ENCODE data around the gene MUSTN1. TPM values are rescaled to one million over a fixed set of nuclear protein-coding genes. Genes with fewer than 3 reads are reported as not detected.
A peak's percentile ranks its signal among the peaks of the same experiment; 100 is the strongest.

Gene MUSTN1
- total and polyA plus RNA-seq, 2 of the 13 experiments (the other 11 are each of a cell fraction or from before 2014, with no cell fraction given): 0.84 to 1.4 TPM

GRCh38 chr3:52795298-52795900 is 39.4 kb downstream of the MUSTN1 start (continued):
- TF ChIP-seq MYC (CRISPR knock-in tag; IDR thresholded peaks at IDR 0.05; ENCODE audit: borderline replicate concordance) (peak; percentile 74), NFKB2 (CRISPR knock-in tag; IDR thresholded peaks at IDR 0.05; ENCODE audit: borderline replicate concordance) (no peak), TFE3 (CRISPR knock-in tag; IDR thresholded peaks at IDR 0.05) (peak; percentile 60; the same call in 1 of the 2 replicates), ZNF180 (CRISPR knock-in tag; IDR thresholded peaks at IDR 0.05; ENCODE audit: borderline replicate concordance, low read depth) (no peak), CBX5 (CRISPR knock-in tag; IDR thresholded peaks at IDR 0.05; ENCODE audit: borderline replicate concordance) (no peak), ZNF510 (CRISPR knock-in tag; IDR thresholded peaks at IDR 0.05; ENCODE audit: low read depth) (no peak; the same call in 1 of the 2 replicates), ZSCAN20 (CRISPR knock-in tag; IDR thresholded peaks at IDR 0.05; ENCODE audit: borderline replicate concordance) (no peak), ZNF3 (CRISPR knock-in tag; IDR thresholded peaks at IDR 0.05) (no peak), PATZ1 (CRISPR knock-in tag; IDR thresholded peaks at IDR 0.05) (peak; percentile 93), MAFK (conservative IDR thresholded peaks at IDR 0.05 in 1 of 2, IDR thresholded peaks at IDR 0.05 in 1 of 2; ENCODE audit: low read length in 2 of 2) (no peak), ZNF44 (CRISPR knock-in tag; IDR thresholded peaks at IDR 0.05) (no peak), ZNF460 (CRISPR knock-in tag; IDR thresholded peaks at IDR 0.05; ENCODE audit: borderline replicate concordance) (no peak), FUBP1 (CRISPR knock-in tag; IDR thresholded peaks at IDR 0.05; ENCODE audit: borderline replicate concordance) (no peak), ZNF558 (CRISPR knock-in tag; IDR thresholded peaks at IDR 0.05; ENCODE audit: borderline replicate concordance) (no peak), ZBTB7B (CRISPR knock-in tag; IDR thresholded peaks at IDR 0.05) (peak; percentile 93), REPIN1 (CRISPR knock-in tag; IDR thresholded peaks at IDR 0.05; ENCODE audit: borderline replicate concordance, low read depth) (no peak; the same call in 1 of the 2 replicates), CC2D1A (CRISPR knock-in tag; IDR thresholded peaks at IDR 0.05) (0 out of 2 replicates have a peak, but pooled peaks have one; percentile 75), PBX2 (CRISPR knock-in tag; IDR thresholded peaks at IDR 0.05) (no peak), PHF8 (CRISPR knock-in tag; IDR thresholded peaks at IDR 0.05) (no peak), ZFP82 (CRISPR knock-in tag; IDR thresholded peaks at IDR 0.05; ENCODE audit: borderline replicate concordance) (no peak), ZBTB3 (CRISPR knock-in tag; IDR thresholded peaks at IDR 0.05; ENCODE audit: borderline replicate concordance, low read depth) (no peak), TAF15 (IDR thresholded peaks at IDR 0.05; ENCODE audit: low read depth, low read length, poor library complexity, severe bottlenecking) (no peak), AHR (CRISPR knock-in tag; IDR thresholded peaks at IDR 0.05) (peak; percentile 46; the same call in 1 of the 2 replicates)
